Activated naive CD4-positive, alpha-beta T cell (primary cell): Measurements from ENCODE around the gene EHMT2.
"Not testable (repeated sequence)": the region's sequence is repeated elsewhere in the genome, so short reads cannot be mapped to it uniquely, and the experiment has no call there.

Source experiments
- DNase-seq, 4 experiments: peaks; one replicate each; lab custom pipeline; 2025; lab: John Stamatoyannopoulos, UW

The EHMT2 gene

GRCh38 chr6:31838114-31838553, 59.4 kb downstream of the EHMT2 start:
- DNase-seq, result not testable (repeated sequence)

- no peak for DNase-seq
These were observed 60.0 kb downstream of the EHMT2 start for GRCh38 chr6:31837369-31838113.

- DNase-seq, result no peak
These were observed 60.8 kb downstream of the EHMT2 start for GRCh38 chr6:31836474-31837368.

GRCh38 chr6:31836047-31836473, 61.4 kb downstream of the EHMT2 start:
- DNase-seq, result no peak

GRCh38 chr6:31834367-31835250, 62.9 kb downstream of the EHMT2 start:
- DNase-seq, result peak; percentile 62 to 73 (median 66)

- DNase-seq, result no peak
These were observed 65.9 kb downstream of the EHMT2 start for GRCh38 chr6:31831350-31832215.

- DNase-seq, result no peak
These were observed 66.6 kb downstream of the EHMT2 start for GRCh38 chr6:31830886-31831335.
